ES-I3 (cell line): ENCODE measurements around the gene BARHL1.

Experiments
- H3K36me3 ChIP-seq: 2 replicates; pipeline ENCODE4 v1.6.1; 2013; ENCODE audit warnings: mild to moderate bottlenecking, low read length, control low read depth, moderate library complexity; ENCODE audit not compliant: insufficient read depth
- H3K4me1 ChIP-seq: 2 replicates; pipeline ENCODE4 v1.6.1; 2013; ENCODE audit warnings: mild to moderate bottlenecking, control low read depth, low read length; ENCODE audit not compliant: insufficient read depth
- H3K9ac ChIP-seq: 2 replicates; pipeline ENCODE4 v1.6.1; 2013; ENCODE audit warnings: low read depth, mild to moderate bottlenecking, low read length, moderate library complexity
- H3K9me3 ChIP-seq: 2 replicates; pipeline ENCODE4 v1.6.1; 2013; ENCODE audit warnings: mild to moderate bottlenecking, low read length, moderate library complexity; ENCODE audit not compliant: control insufficient read depth, insufficient read depth

BARHL1 gene

GRCh38 chr9:132587592-132587955, 5.2 kb downstream of the BARHL1 start:
- Histone ChIP-seq H3K9me3 (no peaks in the 10 kb centered on the region), H3K36me3 (no peaks in the 10 kb centered on the region), H3K4me1 (peaks cover 28% of the 10 kb centered on the region), H3K9ac (no peak overlapping the region)

GRCh38 chr9:132588098-132588497, 5.7 kb downstream of the BARHL1 start:
- no peaks in the 10 kb centered on the region for H3K9me3 ChIP-seq
- no peak overlapping the region for H3K9ac ChIP-seq
- no peaks in the 10 kb centered on the region for H3K36me3 ChIP-seq
- H3K4me1 ChIP-seq, result peaks cover 28% of the 10 kb centered on the region

- peaks cover 28% of the 10 kb centered on the region for H3K4me1 ChIP-seq
- no peaks in the 10 kb centered on the region for H3K9me3 ChIP-seq
- H3K9ac ChIP-seq, result no peak overlapping the region
- H3K36me3 ChIP-seq, result no peaks in the 10 kb centered on the region
Measured at GRCh38 chr9:132588501-132589147, 6.2 kb downstream of the BARHL1 start.

- H3K36me3 ChIP-seq, result no peaks in the 10 kb centered on the region
- H3K9me3 ChIP-seq, result no peaks in the 10 kb centered on the region
- H3K4me1 ChIP-seq, result peaks cover 28% of the 10 kb centered on the region
- H3K9ac ChIP-seq, result no peak overlapping the region
Measured at GRCh38 chr9:132589148-132590036, 7.0 kb downstream of the BARHL1 start.

GRCh38 chr9:132590037-132590317, 7.6 kb downstream of the BARHL1 start:
- Histone ChIP-seq H3K4me1 (peaks cover 24% of the 10 kb centered on the region), H3K36me3 (no peaks in the 10 kb centered on the region), H3K9me3 (no peaks in the 10 kb centered on the region), H3K9ac (peak overlapping the region; percentile 32; the same call in 1 of the 2 replicates)

- Histone ChIP-seq H3K9ac (peak overlapping the region; percentile 32; the same call in 1 of the 2 replicates), H3K36me3 (no peaks in the 10 kb centered on the region), H3K9me3 (no peaks in the 10 kb centered on the region), H3K4me1 (peaks cover 19% of the 10 kb centered on the region)
Measured at GRCh38 chr9:132590318-132591182, 8.1 kb downstream of the BARHL1 start.

GRCh38 chr9:132591244-132591643, 8.8 kb downstream of the BARHL1 start:
- no peaks in the 10 kb centered on the region for H3K9me3 ChIP-seq

GRCh38 chr9:132591751-132592314, 9.4 kb downstream of the BARHL1 start:
- Histone ChIP-seq H3K9me3 (no peaks in the 10 kb centered on the region), H3K36me3 (peaks cover 4% of the 10 kb centered on the region; the same call in 1 of the 2 replicates), H3K4me1 (peaks cover 15% of the 10 kb centered on the region), H3K9ac (peak overlapping the region; percentile 32; the same call in 1 of the 2 replicates)

More at GRCh38 chr9:132591244-132591643, 8.8 kb downstream of the BARHL1 start:
- H3K4me1 ChIP-seq, result peaks cover 15% of the 10 kb centered on the region
- H3K36me3 ChIP-seq, result peaks cover 3% of the 10 kb centered on the region; the same call in 1 of the 2 replicates
- H3K9ac ChIP-seq, result peak overlapping the region; percentile 32; the same call in 1 of the 2 replicates

- Histone ChIP-seq H3K36me3 (peaks cover 4% of the 10 kb centered on the region; the same call in 1 of the 2 replicates), H3K9ac (peak overlapping the region; percentile 32; the same call in 1 of the 2 replicates), H3K4me1 (peaks cover 15% of the 10 kb centered on the region), H3K9me3 (no peaks in the 10 kb centered on the region)
Measured at GRCh38 chr9:132592451-132592850, 10.0 kb downstream of the BARHL1 start.

GRCh38 chr9:132594412-132594811, 12.0 kb downstream of the BARHL1 start:
- no peaks in the 10 kb centered on the region for H3K9me3 ChIP-seq
- peaks cover 12% of the 10 kb centered on the region for H3K4me1 ChIP-seq
- peaks cover 4% of the 10 kb centered on the region; the same call in 1 of the 2 replicates for H3K36me3 ChIP-seq
- H3K9ac ChIP-seq, result no peak overlapping the region

- H3K4me1 ChIP-seq, result peaks cover 12% of the 10 kb centered on the region
- H3K36me3 ChIP-seq, result peaks cover 4% of the 10 kb centered on the region
- H3K9ac ChIP-seq, result no peak overlapping the region
- H3K9me3 ChIP-seq, result no peaks in the 10 kb centered on the region
Measured at GRCh38 chr9:132595319-132595718, 12.9 kb downstream of the BARHL1 start.

- peaks cover 11% of the 10 kb centered on the region for H3K4me1 ChIP-seq
- no peak overlapping the region for H3K9ac ChIP-seq
- H3K36me3 ChIP-seq, result peaks cover 4% of the 10 kb centered on the region
- no peaks in the 10 kb centered on the region for H3K9me3 ChIP-seq
Measured at GRCh38 chr9:132596200-132596599, 13.8 kb downstream of the BARHL1 start.

GRCh38 chr9:132597073-132597775, 14.8 kb downstream of the BARHL1 start:
- H3K36me3 ChIP-seq, result peaks cover 4% of the 10 kb centered on the region
- no peak overlapping the region for H3K9ac ChIP-seq
- H3K4me1 ChIP-seq, result 0 out of 2 replicates have a peak, but pooled peaks cover 3% of the 10 kb centered on the region
- no peaks in the 10 kb centered on the region for H3K9me3 ChIP-seq
